ENCODE results near the gene PMM1.

Gene PMM1

GRCh38 chr22:41543854-41544670 lies 45.6 kb downstream of the PMM1 start, which contains the start of gene POLR3H:
Gene POLR3H, minus strand, starts transcription at chr22:41544470. Its CDS starts 369 bp downstream, at chr22:41544101.
- WGBS, result under 1% methylated on average over 79 of the region's 80 CpGs

DNA sequence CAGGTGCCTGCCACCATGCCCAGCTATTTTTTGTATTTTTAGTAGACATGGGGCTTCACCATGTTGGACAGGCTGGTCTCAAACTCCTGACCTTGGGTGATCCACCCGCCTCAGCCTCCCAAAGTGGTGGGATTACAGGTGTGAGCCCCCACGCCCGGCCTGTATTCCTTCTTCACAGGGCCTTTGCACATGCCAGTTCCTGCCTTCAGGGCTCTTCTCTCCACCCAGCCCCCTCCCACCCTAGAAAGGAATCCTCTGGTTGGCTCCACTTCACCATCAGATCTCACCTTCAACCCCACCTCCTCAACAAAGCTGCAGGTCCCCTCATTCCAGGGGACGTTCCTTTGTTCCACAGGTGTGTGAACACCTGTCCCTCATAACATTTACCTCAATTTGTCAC lies 47.4 kb downstream of the PMM1 start:
- 98% methylated on average over 4 of the region's 4 CpGs for WGBS
- Histone ChIP-seq H3K23ac (ENCODE audit: low read length in 2 of 2) (no peak overlapping the region), H2BK120ac (ENCODE audit: low read depth, low read length) (no peak overlapping the region), H3K27me3 (ENCODE audit: control insufficient read depth in 1 of 2, insufficient read depth in 1 of 2, low read length in 2 of 2) (no peaks in the 10 kb centered on the region), H3K79me1 (replicated peaks; ENCODE audit: low read length, poor library complexity, severe bottlenecking) (peaks cover 7% of the 10 kb centered on the region), H4K91ac (ENCODE audit: low read length) (no peak overlapping the region), H3K4me1 (ENCODE audit: control insufficient read depth, insufficient read depth, low read depth, low read length) (peaks cover 12% of the 10 kb centered on the region), H3K4ac (ENCODE audit: low read depth in 1 of 2, low read length in 2 of 2) (no peak overlapping the region), H2BK12ac (ENCODE audit: low read length in 2 of 2) (no peak overlapping the region), H3K4me2 (ENCODE audit: low read length, poor library complexity, severe bottlenecking) (no peak overlapping the region), H3K18ac (ENCODE audit: low read depth in 1 of 2, low read length in 2 of 2) (no peak overlapping the region), H3K4me3 (ENCODE audit: insufficient read depth in 1 of 2, low read depth in 1 of 2, low read length in 2 of 2) (peak overlapping the region in 1 of 2 experiments; percentile 92), H2BK15ac (ENCODE audit: low read depth, poor library complexity, severe bottlenecking) (no peak overlapping the region), H3K27ac (ENCODE audit: low read length, poor library complexity, severe bottlenecking) (no peak overlapping the region), H3K9ac (ENCODE audit: low read length) (peak overlapping the region; percentile 6), H3K36me3 (ENCODE audit: control insufficient read depth in 1 of 2, insufficient read depth in 2 of 2, low read depth in 1 of 2, low read length in 2 of 2) (peaks cover 13 to 30% of the 10 kb centered on the region in 2 experiments), H2AK5ac (ENCODE audit: low read length, severe bottlenecking) (no peak overlapping the region), H3K14ac (ENCODE audit: low read length in 2 of 2) (no peak overlapping the region), H4K8ac (ENCODE audit: low read length) (no peak overlapping the region), H2BK5ac (ENCODE audit: low read depth, low read length, poor library complexity, severe bottlenecking) (no peak overlapping the region), H2AFZ (ENCODE audit: low read depth, low read length) (no peak overlapping the region), H3K9me3 (ENCODE audit: control insufficient read depth, low read length) (no peaks in the 10 kb centered on the region)
- no peak for DNase-seq

More at GRCh38 chr22:41543854-41544670, 45.6 kb downstream of the PMM1 start, which contains the start of gene POLR3H:
- Histone ChIP-seq H3K27me3 (ENCODE audit: control insufficient read depth in 1 of 2, insufficient read depth in 1 of 2, low read length in 2 of 2) (no peaks in the 10 kb centered on the region), H2BK12ac (ENCODE audit: low read length in 2 of 2) (peak within 1 kb of the TSS in 1 of 2 experiments; percentile 71), H3K4me1 (ENCODE audit: control insufficient read depth, insufficient read depth, low read depth, low read length) (peaks cover 12% of the 10 kb centered on the region), H3K79me1 (replicated peaks; ENCODE audit: low read length, poor library complexity, severe bottlenecking) (peaks cover 2% of the 10 kb centered on the region), H2BK120ac (ENCODE audit: low read depth, low read length) (peak within 1 kb of the TSS; percentile 54), H4K91ac (ENCODE audit: low read length) (peak within 1 kb of the TSS; percentile 64), H2AK5ac (ENCODE audit: low read length, severe bottlenecking) (peak within 1 kb of the TSS; percentile 44), H2AFZ (ENCODE audit: low read depth, low read length) (peak within 1 kb of the TSS; percentile 99), H3K4me3 (ENCODE audit: insufficient read depth in 1 of 2, low read depth in 1 of 2, low read length in 2 of 2) (peak within 1 kb of the TSS; percentile 82 to 92), H3K23ac (ENCODE audit: low read length in 2 of 2) (peak within 1 kb of the TSS in 1 of 2 experiments; percentile 19), H3K18ac (ENCODE audit: low read depth in 1 of 2, low read length in 2 of 2) (peak within 1 kb of the TSS; percentile 91 to 97), H3K27ac (ENCODE audit: low read length, poor library complexity, severe bottlenecking) (peak within 1 kb of the TSS; percentile 87), H3K9me3 (ENCODE audit: control insufficient read depth, low read length) (no peaks in the 10 kb centered on the region), H3K4me2 (ENCODE audit: low read length, poor library complexity, severe bottlenecking) (peak within 1 kb of the TSS; percentile 89), H3K4ac (ENCODE audit: low read depth in 1 of 2, low read length in 2 of 2) (peak within 1 kb of the TSS; percentile 64 to 87), H3K9ac (ENCODE audit: low read length) (peak within 1 kb of the TSS; percentile 96), H2BK15ac (ENCODE audit: low read depth, poor library complexity, severe bottlenecking) (peak within 1 kb of the TSS; percentile 60), H3K36me3 (ENCODE audit: control insufficient read depth in 1 of 2, insufficient read depth in 2 of 2, low read depth in 1 of 2, low read length in 2 of 2) (peaks cover 4 to 18% of the 10 kb centered on the region in 2 experiments), H4K8ac (ENCODE audit: low read length) (peak within 1 kb of the TSS; percentile 61), H3K14ac (ENCODE audit: low read length in 2 of 2) (peak within 1 kb of the TSS in 1 of 2 experiments; percentile 97), H2BK5ac (ENCODE audit: low read depth, low read length, poor library complexity, severe bottlenecking) (no peak within 1 kb of the TSS)
- DNase-seq, result peak; percentile 81

DNA sequence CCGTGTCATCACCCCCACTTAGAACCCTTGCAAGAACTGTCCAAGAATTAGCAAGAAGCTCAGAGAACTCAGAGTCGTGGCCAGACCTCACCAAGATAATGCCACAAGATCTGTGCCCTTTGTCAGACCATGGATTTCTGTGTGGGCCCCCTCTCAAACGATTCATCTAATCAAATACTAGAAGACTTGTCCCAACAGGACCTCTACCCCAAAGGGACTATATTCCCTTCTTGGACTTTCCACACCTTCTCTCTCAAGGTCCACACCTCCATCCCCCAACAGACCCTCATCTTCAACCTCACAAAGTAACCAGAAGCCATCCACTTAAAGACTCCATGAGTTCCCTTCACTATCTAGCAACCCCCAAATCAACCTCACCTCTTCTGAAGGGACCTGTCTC lies 48.2 kb downstream of the PMM1 start:
- peak overlapping the region; percentile 27 for H3K9ac ChIP-seq (ENCODE audit: low read length)
- no peak overlapping the region for H3K14ac ChIP-seq (ENCODE audit: low read length in 2 of 2)
- no peak overlapping the region for H3K23ac ChIP-seq (ENCODE audit: low read length in 2 of 2)
- H4K91ac ChIP-seq (ENCODE audit: low read length), result no peak overlapping the region
- H2AK5ac ChIP-seq (ENCODE audit: low read length, severe bottlenecking), result no peak overlapping the region
- peaks cover 17 to 35% of the 10 kb centered on the region in 2 experiments for H3K36me3 ChIP-seq (ENCODE audit: control insufficient read depth in 1 of 2, insufficient read depth in 2 of 2, low read depth in 1 of 2, low read length in 2 of 2)
- peak overlapping the region in 1 of 2 experiments; percentile 3 for H3K4me3 ChIP-seq (ENCODE audit: insufficient read depth in 1 of 2, low read depth in 1 of 2, low read length in 2 of 2)
- DNase-seq, result no peak
- H3K27me3 ChIP-seq (ENCODE audit: control insufficient read depth in 1 of 2, insufficient read depth in 1 of 2, low read length in 2 of 2), result no peaks in the 10 kb centered on the region
- H2BK12ac ChIP-seq (ENCODE audit: low read length in 2 of 2), result no peak overlapping the region
- H4K8ac ChIP-seq (ENCODE audit: low read length), result no peak overlapping the region
- no peak overlapping the region for H3K4me2 ChIP-seq (ENCODE audit: low read length, poor library complexity, severe bottlenecking)
- 94% methylated on average over 3 of the region's 3 CpGs for WGBS
- H3K9me3 ChIP-seq (ENCODE audit: control insufficient read depth, low read length), result no peaks in the 10 kb centered on the region
- H3K18ac ChIP-seq (ENCODE audit: low read depth in 1 of 2, low read length in 2 of 2), result no peak overlapping the region
- H3K79me1 ChIP-seq (replicated peaks; ENCODE audit: low read length, poor library complexity, severe bottlenecking), result peaks cover 11% of the 10 kb centered on the region
- H3K27ac ChIP-seq (ENCODE audit: low read length, poor library complexity, severe bottlenecking), result no peak overlapping the region
- no peak overlapping the region for H2BK120ac ChIP-seq (ENCODE audit: low read depth, low read length)
- H3K4me1 ChIP-seq (ENCODE audit: control insufficient read depth, insufficient read depth, low read depth, low read length), result peaks cover 12% of the 10 kb centered on the region
- H3K4ac ChIP-seq (ENCODE audit: low read depth in 1 of 2, low read length in 2 of 2), result no peak overlapping the region
- no peak overlapping the region for H2BK15ac ChIP-seq (ENCODE audit: low read depth, poor library complexity, severe bottlenecking)
- H2AFZ ChIP-seq (ENCODE audit: low read depth, low read length), result no peak overlapping the region
- no peak overlapping the region for H2BK5ac ChIP-seq (ENCODE audit: low read depth, low read length, poor library complexity, severe bottlenecking)

DNA sequence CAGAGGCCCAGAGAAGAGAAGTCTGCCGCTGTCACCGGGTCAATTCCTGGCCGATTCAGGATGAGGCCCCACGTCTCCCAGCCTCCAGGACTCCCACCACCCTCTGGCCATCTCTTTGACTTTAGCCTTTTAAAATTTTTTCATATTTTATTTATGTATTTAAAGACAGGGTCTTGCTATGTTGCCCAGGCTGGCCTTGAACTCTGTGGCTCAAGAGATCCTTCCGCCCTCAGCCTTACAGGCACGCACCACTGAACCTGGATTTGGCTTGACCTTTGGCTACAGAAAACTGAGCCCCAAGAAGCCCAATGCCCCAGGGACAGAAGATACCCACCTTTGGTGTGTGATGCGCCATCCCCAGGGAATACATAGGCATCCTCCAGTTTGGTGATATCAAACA lies 49.3 kb downstream of the PMM1 start:
- Histone ChIP-seq H3K4me2 (ENCODE audit: low read length, poor library complexity, severe bottlenecking) (no peak overlapping the region), H2BK5ac (ENCODE audit: low read depth, low read length, poor library complexity, severe bottlenecking) (no peak overlapping the region), H3K9me3 (ENCODE audit: control insufficient read depth, low read length) (no peaks in the 10 kb centered on the region), H3K23ac (ENCODE audit: low read length in 2 of 2) (no peak overlapping the region), H3K36me3 (ENCODE audit: control insufficient read depth in 1 of 2, insufficient read depth in 2 of 2, low read depth in 1 of 2, low read length in 2 of 2) (peaks cover 17 to 37% of the 10 kb centered on the region in 2 experiments), H2BK12ac (ENCODE audit: low read length in 2 of 2) (no peak overlapping the region), H3K4ac (ENCODE audit: low read depth in 1 of 2, low read length in 2 of 2) (no peak overlapping the region), H3K14ac (ENCODE audit: low read length in 2 of 2) (no peak overlapping the region), H2BK15ac (ENCODE audit: low read depth, poor library complexity, severe bottlenecking) (no peak overlapping the region), H3K18ac (ENCODE audit: low read depth in 1 of 2, low read length in 2 of 2) (no peak overlapping the region), H2BK120ac (ENCODE audit: low read depth, low read length) (no peak overlapping the region), H3K27me3 (ENCODE audit: control insufficient read depth in 1 of 2, insufficient read depth in 1 of 2, low read length in 2 of 2) (no peaks in the 10 kb centered on the region), H3K4me3 (ENCODE audit: insufficient read depth in 1 of 2, low read depth in 1 of 2, low read length in 2 of 2) (no peak overlapping the region), H4K8ac (ENCODE audit: low read length) (no peak overlapping the region), H3K27ac (ENCODE audit: low read length, poor library complexity, severe bottlenecking) (no peak overlapping the region), H3K79me1 (replicated peaks; ENCODE audit: low read length, poor library complexity, severe bottlenecking) (peaks cover 11% of the 10 kb centered on the region), H2AK5ac (ENCODE audit: low read length, severe bottlenecking) (no peak overlapping the region), H3K9ac (ENCODE audit: low read length) (no peak overlapping the region), H3K4me1 (ENCODE audit: control insufficient read depth, insufficient read depth, low read depth, low read length) (peaks cover 12% of the 10 kb centered on the region), H2AFZ (ENCODE audit: low read depth, low read length) (no peak overlapping the region), H4K91ac (ENCODE audit: low read length) (no peak overlapping the region)
- 97% methylated on average over 7 of the region's 7 CpGs for WGBS
- no peak for DNase-seq
